IPS-18a (cell line): Measurements from ENCODE around the gene TOMM5.

ENCODE experiments used
- H3K27ac ChIP-seq: one replicate; pipeline ENCODE4 v1.5.1; 2013; ENCODE audit warnings: low read length
- H3K27me3 ChIP-seq: one replicate; pipeline ENCODE4 v1.6.1; 2013; ENCODE audit warnings: mild to moderate bottlenecking, low read length; ENCODE audit not compliant: control insufficient read depth, insufficient read depth
- H3K36me3 ChIP-seq: one replicate; pipeline ENCODE4 v1.6.1; 2013; ENCODE audit warnings: low read depth, low read length; ENCODE audit not compliant: control insufficient read depth
- H3K4me1 ChIP-seq: one replicate; pipeline ENCODE4 v1.6.1; 2013; ENCODE audit warnings: low read depth, low read length; ENCODE audit not compliant: control insufficient read depth
- H3K4me3 ChIP-seq: one replicate; pipeline ENCODE4 v1.5.1; 2013; ENCODE audit warnings: low read length
- H3K9ac ChIP-seq: one replicate; pipeline ENCODE4 v1.6.1; 2013; ENCODE audit warnings: mild to moderate bottlenecking, low read length, moderate library complexity
- H3K9me3 ChIP-seq: one replicate; pipeline ENCODE4 v1.6.1; 2013; ENCODE audit warnings: low read depth, low read length; ENCODE audit not compliant: control insufficient read depth

Gene TOMM5

DNA sequence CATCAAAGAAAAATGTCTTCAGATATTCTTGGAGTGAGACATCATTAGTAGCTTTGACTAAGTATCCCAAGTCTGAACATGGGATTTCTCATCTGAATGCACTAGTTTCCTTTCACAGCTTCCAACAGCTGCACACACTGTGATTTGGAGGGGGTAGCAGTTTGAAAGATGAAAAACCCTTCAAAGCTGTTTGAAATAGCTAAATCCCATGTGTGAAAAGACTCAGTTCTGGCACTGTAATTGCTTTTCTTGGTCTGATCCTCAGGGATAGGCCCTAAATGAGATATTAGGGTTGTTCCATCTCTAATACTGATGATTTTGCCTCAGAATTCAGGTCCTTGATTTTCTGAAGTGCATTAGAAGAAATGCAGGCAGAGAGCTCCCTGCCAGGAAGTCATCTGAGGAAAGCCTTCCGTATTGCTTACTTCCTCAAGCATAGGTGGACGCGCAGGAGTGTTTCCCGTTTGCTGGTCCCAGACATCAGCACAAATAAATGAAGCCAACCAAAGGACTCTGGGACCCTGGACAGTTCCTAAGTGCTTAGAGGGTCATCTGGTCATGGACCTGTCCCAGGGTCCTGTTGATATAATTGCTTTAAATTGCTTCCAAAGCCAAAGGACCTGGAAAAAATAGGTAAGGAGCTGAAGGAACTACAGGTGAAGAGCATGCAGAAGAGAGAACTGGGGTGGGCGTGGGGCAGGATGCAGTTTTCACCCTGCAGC is 32.8 kb upstream of the TOMM5 start:
- Histone ChIP-seq H3K4me1 (peaks cover 13% of the 10 kb centered on the region), H3K9ac (no peak overlapping the region), H3K36me3 (no peaks in the 10 kb centered on the region), H3K27ac (no peak overlapping the region), H3K27me3 (no peaks in the 10 kb centered on the region), H3K9me3 (no peaks in the 10 kb centered on the region), H3K4me3 (no peak overlapping the region)

DNA sequence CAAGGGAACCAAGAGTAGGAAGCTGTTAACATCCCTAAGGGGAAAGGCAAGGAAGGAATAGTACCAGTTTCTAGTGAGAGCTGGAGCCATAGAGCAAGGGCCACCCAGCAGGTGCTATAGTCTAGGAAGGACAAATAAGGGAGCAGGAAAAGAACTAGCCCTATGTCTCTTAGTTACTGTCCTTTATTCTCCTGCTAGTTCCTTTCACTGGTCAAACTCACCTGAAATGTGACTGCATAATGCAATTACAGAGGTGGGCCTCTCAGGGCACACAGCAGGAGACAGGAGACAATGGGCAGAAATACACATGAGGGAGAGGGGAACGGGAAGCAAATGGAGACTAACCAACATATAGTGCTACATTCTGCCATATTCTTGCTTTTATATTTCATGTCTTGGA is 31.7 kb upstream of the TOMM5 start:
- no peaks in the 10 kb centered on the region for H3K27me3 ChIP-seq
- no peaks in the 10 kb centered on the region for H3K36me3 ChIP-seq
- H3K9ac ChIP-seq: no peak overlapping the region
- peaks cover 13% of the 10 kb centered on the region for H3K4me1 ChIP-seq
- H3K9me3 ChIP-seq: no peaks in the 10 kb centered on the region
- H3K4me3 ChIP-seq: no peak overlapping the region
- no peak overlapping the region for H3K27ac ChIP-seq

DNA sequence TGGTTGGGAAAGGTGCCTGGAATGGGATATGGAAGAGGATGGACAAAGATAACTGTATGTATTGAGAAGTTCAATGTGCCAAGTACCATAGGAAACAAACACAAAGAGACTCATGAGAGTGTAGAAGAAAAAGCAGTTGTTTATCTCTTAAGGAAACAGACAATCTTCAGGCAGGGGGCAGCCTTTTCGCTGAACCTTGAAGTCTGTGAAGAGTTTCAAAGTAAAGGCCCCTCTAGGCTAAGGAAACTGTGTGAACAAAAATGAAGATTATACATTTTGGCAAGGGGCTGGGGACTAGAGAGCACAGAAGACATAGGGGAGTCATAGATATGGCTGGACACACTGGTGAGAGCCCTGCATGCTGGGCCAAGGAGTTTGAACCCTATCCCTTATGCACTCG is 30.9 kb upstream of the TOMM5 start:
- H3K9me3 ChIP-seq: no peaks in the 10 kb centered on the region
- H3K36me3 ChIP-seq: no peaks in the 10 kb centered on the region
- H3K27me3 ChIP-seq: no peaks in the 10 kb centered on the region
- no peak overlapping the region for H3K9ac ChIP-seq
- H3K27ac ChIP-seq: no peak overlapping the region
- H3K4me3 ChIP-seq: no peak overlapping the region
- H3K4me1 ChIP-seq: peaks cover 13% of the 10 kb centered on the region

DNA sequence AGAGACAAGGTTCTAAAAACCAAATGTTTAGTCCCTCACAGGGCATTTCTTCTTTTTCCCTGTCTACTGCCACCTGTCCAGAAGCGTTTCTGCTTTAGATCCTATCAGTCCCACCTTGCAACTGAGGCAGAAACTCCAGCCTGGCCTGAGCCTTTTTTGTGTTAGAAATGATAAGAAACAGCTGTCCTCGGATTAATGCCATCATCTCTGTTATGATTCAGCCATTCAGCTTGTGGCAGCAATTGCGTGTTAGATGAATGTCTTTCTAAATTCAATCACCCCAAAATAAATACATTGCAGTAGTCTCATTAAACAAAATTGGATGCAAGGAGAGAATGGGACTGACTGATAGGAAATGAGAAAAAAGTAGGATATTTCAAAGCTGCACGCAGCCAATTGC is 30.1 kb upstream of the TOMM5 start:
- H3K4me1 ChIP-seq: peaks cover 13% of the 10 kb centered on the region
- H3K36me3 ChIP-seq: no peaks in the 10 kb centered on the region
- no peaks in the 10 kb centered on the region for H3K27me3 ChIP-seq
- H3K27ac ChIP-seq: no peak overlapping the region
- no peaks in the 10 kb centered on the region for H3K9me3 ChIP-seq
- H3K4me3 ChIP-seq: no peak overlapping the region
- no peak overlapping the region for H3K9ac ChIP-seq

DNA sequence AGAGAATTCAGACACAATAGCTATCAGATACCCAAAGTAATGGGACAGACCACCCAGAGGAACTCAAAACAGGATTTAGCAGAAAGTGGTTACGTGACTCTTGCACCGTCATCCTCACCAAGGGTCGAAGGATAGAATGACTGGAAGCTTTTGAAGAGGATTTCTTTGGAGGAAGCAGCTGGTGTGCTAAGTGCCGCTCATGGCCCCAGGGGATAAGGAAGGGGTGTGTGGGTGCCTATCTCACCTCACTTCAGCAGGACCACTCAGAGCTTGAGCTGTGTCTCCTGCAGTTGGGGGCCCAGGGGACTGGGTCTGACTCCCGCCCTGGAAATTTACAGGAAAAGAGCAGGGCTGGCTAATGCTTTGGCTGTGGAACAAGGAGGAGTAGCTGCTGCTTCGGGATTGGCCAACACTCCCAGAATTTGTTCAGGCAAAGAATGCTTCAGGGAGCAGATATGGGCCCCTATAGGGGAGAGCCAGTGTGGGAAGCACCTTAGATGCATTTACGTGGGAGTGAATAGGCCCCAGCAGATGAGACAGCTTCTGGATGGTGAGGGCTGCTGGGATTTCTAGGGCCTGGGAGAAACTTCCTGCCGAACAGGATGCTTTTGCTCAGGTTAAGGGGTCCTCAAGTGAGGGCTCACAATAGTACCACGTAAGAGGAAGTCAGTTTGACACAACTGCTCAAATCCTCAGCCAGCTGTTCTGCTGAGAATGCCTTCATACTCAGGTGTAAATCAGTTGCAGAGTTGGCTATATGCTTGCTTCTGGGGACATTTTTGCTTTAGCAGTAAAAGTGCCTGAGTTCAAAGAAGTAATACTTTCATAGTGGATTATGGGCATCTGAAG is 29.1 kb upstream of the TOMM5 start:
- Histone ChIP-seq H3K27me3 (no peaks in the 10 kb centered on the region), H3K9ac (no peak overlapping the region), H3K27ac (no peak overlapping the region), H3K9me3 (no peaks in the 10 kb centered on the region), H3K4me3 (no peak overlapping the region), H3K36me3 (no peaks in the 10 kb centered on the region), H3K4me1 (peaks cover 13% of the 10 kb centered on the region)

DNA sequence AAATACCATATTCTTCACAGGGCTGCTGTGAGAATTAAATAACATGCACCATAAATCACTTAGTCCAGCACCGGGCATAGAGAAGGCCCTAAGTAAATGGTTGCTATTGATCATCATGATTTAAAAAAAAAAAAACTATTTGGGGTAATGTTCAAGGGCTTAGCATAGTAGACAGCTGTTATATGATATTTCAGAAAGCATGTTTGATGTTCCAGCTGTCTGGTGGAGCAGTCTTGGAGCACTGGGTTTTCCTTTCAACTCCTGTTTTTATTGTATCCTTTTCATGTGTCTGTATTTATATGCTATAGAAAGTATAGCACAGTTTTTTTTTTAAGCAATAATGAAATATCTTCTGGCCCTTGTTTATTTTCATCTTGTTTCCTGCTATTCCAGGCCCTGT is 28.0 kb upstream of the TOMM5 start:
- no peak overlapping the region for H3K9ac ChIP-seq
- H3K36me3 ChIP-seq: no peaks in the 10 kb centered on the region
- peaks cover 13% of the 10 kb centered on the region for H3K4me1 ChIP-seq
- no peak overlapping the region for H3K4me3 ChIP-seq
- no peaks in the 10 kb centered on the region for H3K9me3 ChIP-seq
- no peaks in the 10 kb centered on the region for H3K27me3 ChIP-seq
- H3K27ac ChIP-seq: no peak overlapping the region

DNA sequence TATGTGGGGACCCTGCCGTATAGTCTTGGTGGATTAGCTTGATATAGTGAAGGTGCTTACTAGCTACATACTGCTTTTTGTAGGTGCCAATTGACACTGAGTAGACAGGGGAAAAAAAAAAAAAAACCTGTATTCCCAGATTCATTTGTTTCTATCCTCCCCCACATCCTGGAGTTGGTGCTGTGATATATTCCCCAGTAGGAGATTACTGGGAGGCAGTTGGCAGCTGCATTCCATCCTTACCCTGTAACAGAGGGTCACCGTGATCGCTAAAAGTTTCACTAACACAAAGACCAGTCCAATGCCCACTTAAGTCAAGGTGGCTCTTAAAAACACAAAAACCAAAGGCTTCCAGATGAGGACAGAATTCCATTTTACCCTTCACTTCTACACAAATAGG is 27.4 kb upstream of the TOMM5 start:
- H3K9ac ChIP-seq: no peak overlapping the region
- H3K36me3 ChIP-seq: no peaks in the 10 kb centered on the region
- no peak overlapping the region for H3K27ac ChIP-seq
- no peaks in the 10 kb centered on the region for H3K9me3 ChIP-seq
- peaks cover 13% of the 10 kb centered on the region for H3K4me1 ChIP-seq
- H3K4me3 ChIP-seq: no peak overlapping the region
- no peaks in the 10 kb centered on the region for H3K27me3 ChIP-seq

DNA sequence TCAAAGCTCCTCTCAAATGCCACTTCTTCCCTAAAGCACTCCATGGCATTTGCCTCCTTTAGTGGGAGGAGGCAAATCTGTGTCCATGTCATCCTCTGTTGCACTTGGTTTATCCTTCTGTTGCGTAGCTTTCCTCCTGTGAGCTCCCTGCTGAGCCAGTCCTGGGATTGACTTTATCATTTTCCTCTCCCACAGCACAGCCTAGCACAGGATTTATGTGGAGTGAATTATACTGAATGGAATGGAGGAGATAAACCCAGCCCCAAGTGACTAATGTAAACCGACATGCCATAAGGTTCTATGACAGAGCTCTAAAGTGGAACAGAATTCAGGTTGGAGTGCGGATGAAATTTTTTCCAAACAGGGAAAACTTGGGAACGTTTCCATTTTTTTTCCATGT is 26.4 kb upstream of the TOMM5 start:
- no peaks in the 10 kb centered on the region for H3K27me3 ChIP-seq
- no peaks in the 10 kb centered on the region for H3K36me3 ChIP-seq
- no peaks in the 10 kb centered on the region for H3K9me3 ChIP-seq
- no peak overlapping the region for H3K27ac ChIP-seq
- H3K9ac ChIP-seq: no peak overlapping the region
- H3K4me3 ChIP-seq: no peak overlapping the region
- peaks cover 6% of the 10 kb centered on the region for H3K4me1 ChIP-seq

DNA sequence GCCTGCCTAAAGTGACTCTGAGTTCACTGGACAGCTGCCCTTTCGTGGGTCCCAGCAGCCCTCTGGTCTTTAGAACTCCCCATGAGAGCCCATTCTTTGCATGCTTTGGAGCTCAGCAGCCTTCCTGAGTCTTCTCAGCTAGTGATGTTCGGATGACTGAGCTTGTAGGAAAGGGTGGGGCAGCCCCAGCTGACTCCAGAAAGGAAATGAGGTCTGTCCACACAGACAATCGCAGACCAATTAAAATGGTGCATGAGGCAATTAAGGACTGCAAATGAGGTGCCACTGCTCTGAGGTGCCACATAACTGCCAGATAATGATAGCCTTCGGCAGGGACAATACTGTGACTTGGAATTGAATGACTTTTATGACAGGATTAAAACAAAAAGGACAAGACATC is 25.4 kb upstream of the TOMM5 start:
- H3K9ac ChIP-seq: no peak overlapping the region
- no peaks in the 10 kb centered on the region for H3K27me3 ChIP-seq
- H3K27ac ChIP-seq: no peak overlapping the region
- no peaks in the 10 kb centered on the region for H3K9me3 ChIP-seq
- H3K4me1 ChIP-seq: no peaks in the 10 kb centered on the region
- no peak overlapping the region for H3K4me3 ChIP-seq
- H3K36me3 ChIP-seq: no peaks in the 10 kb centered on the region

DNA sequence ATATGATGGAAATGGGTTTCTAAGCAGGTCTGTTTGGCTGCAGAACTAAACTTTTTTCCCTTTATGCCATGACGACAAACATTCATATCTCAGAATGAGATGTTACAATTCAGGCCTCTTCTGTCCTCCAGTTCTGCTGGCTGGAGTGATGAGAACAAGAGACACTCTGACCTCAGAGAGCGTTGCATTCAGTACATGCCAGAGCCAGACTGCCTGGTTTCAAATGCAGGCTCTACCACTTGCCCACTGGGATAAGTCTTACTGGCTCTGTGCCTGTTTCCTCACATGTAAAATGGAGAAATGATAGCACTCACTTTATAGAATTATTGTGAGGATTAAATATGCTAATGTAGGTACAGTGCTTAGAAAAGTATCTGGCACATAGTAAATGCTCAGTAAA is 24.8 kb upstream of the TOMM5 start:
- Histone ChIP-seq H3K4me1 (no peaks in the 10 kb centered on the region), H3K4me3 (no peak overlapping the region), H3K36me3 (no peaks in the 10 kb centered on the region), H3K27me3 (no peaks in the 10 kb centered on the region), H3K9me3 (no peaks in the 10 kb centered on the region), H3K27ac (no peak overlapping the region), H3K9ac (no peak overlapping the region)

DNA sequence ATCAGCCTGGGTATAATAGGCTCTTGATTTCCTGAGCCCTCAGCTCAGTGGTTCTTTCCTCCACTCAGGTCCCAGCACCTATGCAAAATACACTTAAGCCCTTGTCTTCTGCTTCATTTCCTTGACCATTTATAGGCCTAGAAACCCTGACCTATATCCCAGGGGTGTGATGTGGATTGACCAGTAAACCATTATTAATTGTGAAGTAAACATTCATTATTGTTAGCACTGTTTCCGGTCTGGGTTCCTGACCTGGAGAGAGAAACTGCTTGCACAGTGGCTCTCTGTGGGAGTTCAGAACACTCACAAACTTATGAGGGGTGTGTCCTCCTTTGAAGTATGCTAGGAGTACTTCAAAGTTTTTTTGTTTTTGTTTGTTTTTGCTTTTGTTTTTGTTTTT is 19.6 kb upstream of the TOMM5 start:
- no peaks in the 10 kb centered on the region for H3K27me3 ChIP-seq

DNA sequence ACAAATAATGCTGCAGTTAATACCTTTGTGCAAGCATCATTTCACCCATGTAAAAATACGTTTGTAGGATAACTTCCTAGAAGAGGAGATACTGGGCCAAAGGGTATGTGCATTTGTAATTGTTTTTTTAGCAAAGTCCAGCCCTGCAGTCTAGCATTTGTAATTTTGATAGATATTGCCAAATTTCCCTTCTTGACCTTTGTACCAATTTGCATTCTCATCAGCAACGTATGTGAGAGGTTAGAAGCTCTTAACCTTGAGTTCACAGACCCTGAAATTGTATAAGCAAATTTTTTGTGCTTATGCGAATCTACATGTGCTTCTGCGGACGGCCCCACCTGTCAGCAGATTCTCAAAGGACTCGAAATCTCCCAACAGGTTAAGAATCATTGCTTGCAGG is 18.6 kb upstream of the TOMM5 start:
- no peaks in the 10 kb centered on the region for H3K27me3 ChIP-seq
- no peak overlapping the region for H3K4me3 ChIP-seq
- no peaks in the 10 kb centered on the region for H3K9me3 ChIP-seq
- H3K36me3 ChIP-seq: no peaks in the 10 kb centered on the region
- H3K9ac ChIP-seq: no peak overlapping the region
- H3K27ac ChIP-seq: no peak overlapping the region
- H3K4me1 ChIP-seq: no peaks in the 10 kb centered on the region

More for the DNA sequence above, 19.6 kb upstream of the TOMM5 start:
- Histone ChIP-seq H3K27ac (no peak overlapping the region), H3K4me3 (no peak overlapping the region), H3K9me3 (no peaks in the 10 kb centered on the region), H3K9ac (no peak overlapping the region), H3K36me3 (no peaks in the 10 kb centered on the region), H3K4me1 (no peaks in the 10 kb centered on the region)
